IgD-negative memory B cell (primary cell): ENCODE data around the gene MRPL42. TPM values are rescaled to one million over a fixed set of nuclear protein-coding genes. Genes with fewer than 3 reads are reported as not detected.
"Not testable (repeated sequence)": the region's sequence is repeated elsewhere in the genome, so short reads cannot be mapped to it uniquely, and the experiment has no call there.

Experiments
- H3K27ac Mint-ChIP-seq, 3 donors: one replicate each; pipeline ENCODE4 v1.8.0; 2020 to 2022; ENCODE audit warnings: mild to moderate bottlenecking in 3 of 3, mixed read lengths in 3 of 3, moderate library complexity in 1 of 3
- H3K27me3 Mint-ChIP-seq: one replicate; pipeline ENCODE4 v1.8.0; 2021; ENCODE audit warnings: mixed read lengths
- H3K36me3 Mint-ChIP-seq: one replicate; pipeline ENCODE4 v1.8.0; 2020; ENCODE audit warnings: mild to moderate bottlenecking, mixed read lengths
- H3K4me1 Mint-ChIP-seq, 3 donors: one replicate each; pipeline ENCODE4 v1.8.0; 2020 to 2022; ENCODE audit warnings: mixed read lengths in 3 of 3, mild to moderate bottlenecking in 1 of 3
- H3K4me3 Mint-ChIP-seq, 4 donors: one replicate each; pipeline ENCODE4 v1.8.0; 2020 to 2022; ENCODE audit warnings: mild to moderate bottlenecking in 4 of 4, mixed read lengths in 4 of 4, moderate library complexity in 3 of 4
- H3K9me3 Mint-ChIP-seq, 3 donors: one replicate each; pipeline ENCODE4 v1.8.0; 2020 to 2021; ENCODE audit warnings: mixed read lengths in 3 of 3, mild to moderate bottlenecking in 1 of 3
- polyA plus RNA-seq: library from polyadenylated mRNA; unstranded; fragments of 300-500 nt; fragmentation: Illumina TruSeq; gene quantifications from one replicate; pipeline ENCODE4 v1.2.3, GENCODE V29; 2021

MRPL42 gene
- 84.5 TPM for polyA plus RNA-seq

- H3K27me3 Mint-ChIP-seq, result no peaks in the 10 kb centered on the region
- H3K4me1 Mint-ChIP-seq, result peaks cover 22 to 24% (median 23%) of the 10 kb centered on the region in 3 donors
- peak within 1 kb of the TSS; percentile 90 to 97 (median 95) for H3K27ac Mint-ChIP-seq
- no peaks in the 10 kb centered on the region for H3K9me3 Mint-ChIP-seq
- peak within 1 kb of the TSS; percentile 93 to 98 (median 94) for H3K4me3 Mint-ChIP-seq
- H3K36me3 Mint-ChIP-seq, result no peaks in the 10 kb centered on the region
Observed at GRCh38 chr12:93467351-93468007, at the start of gene MRPL42. Gene MRPL42 (plus strand): TSS chr12:93467514. CDS start chr12:93469286, 1,772 bp downstream.

GRCh38 chr12:93417967-93418480, 49.3 kb upstream of the MRPL42 start:
- H3K27ac Mint-ChIP-seq, result no peak overlapping the region
- H3K36me3 Mint-ChIP-seq, result peaks cover 3% of the 10 kb centered on the region
- H3K27me3 Mint-ChIP-seq, result no peaks in the 10 kb centered on the region
- H3K4me1 Mint-ChIP-seq, result peaks cover 71 to 72% (median 71%) of the 10 kb centered on the region in 3 donors
- peak overlapping the region in 1 of 4 donors; percentile 53 for H3K4me3 Mint-ChIP-seq
- H3K9me3 Mint-ChIP-seq, result no peaks in the 10 kb centered on the region

GRCh38 chr12:93419388-93420034, 47.8 kb upstream of the MRPL42 start:
- H3K27me3 Mint-ChIP-seq, result no peaks in the 10 kb centered on the region
- peaks cover under 1% of the 10 kb centered on the region for H3K36me3 Mint-ChIP-seq
- H3K4me1 Mint-ChIP-seq, result peaks cover 74 to 75% (median 75%) of the 10 kb centered on the region in 3 donors
- peak overlapping the region; percentile 15 to 80 (median 25) for H3K27ac Mint-ChIP-seq
- H3K4me3 Mint-ChIP-seq, result peak overlapping the region in 3 of 4 donors; percentile 10 to 83 (median 70)
- no peaks in the 10 kb centered on the region for H3K9me3 Mint-ChIP-seq

GRCh38 chr12:93422050-93422449, 45.3 kb upstream of the MRPL42 start:
- Mint-ChIP-seq H3K27ac (peak overlapping the region; percentile 25 to 84 (median 76)), H3K4me3 (peak overlapping the region in 3 of 4 donors; percentile 41 to 86 (median 45)), H3K4me1 (peaks cover 73 to 78% (median 77%) of the 10 kb centered on the region in 3 donors), H3K27me3 (no peaks in the 10 kb centered on the region), H3K36me3 (no peaks in the 10 kb centered on the region), H3K9me3 (no peaks in the 10 kb centered on the region)

- Mint-ChIP-seq H3K27me3 (no peaks in the 10 kb centered on the region), H3K4me1 (peaks cover 65 to 76% (median 74%) of the 10 kb centered on the region in 3 donors), H3K9me3 (no peaks in the 10 kb centered on the region), H3K4me3 (peak overlapping the region; percentile 81 to 93 (median 86)), H3K36me3 (peaks cover 2% of the 10 kb centered on the region), H3K27ac (peak overlapping the region; percentile 92 to 96 (median 93))
Observed at GRCh38 chr12:93425736-93426411, 41.4 kb upstream of the MRPL42 start.

GRCh38 chr12:93426412-93426805, 40.9 kb upstream of the MRPL42 start:
- peaks cover 65 to 76% (median 75%) of the 10 kb centered on the region in 3 donors for H3K4me1 Mint-ChIP-seq
- no peaks in the 10 kb centered on the region for H3K9me3 Mint-ChIP-seq
- peaks cover 2% of the 10 kb centered on the region for H3K36me3 Mint-ChIP-seq
- H3K27ac Mint-ChIP-seq, result peak overlapping the region; percentile 92 to 96 (median 93)
- H3K27me3 Mint-ChIP-seq, result no peaks in the 10 kb centered on the region
- peak overlapping the region; percentile 81 to 93 (median 86) for H3K4me3 Mint-ChIP-seq

GRCh38 chr12:93427779-93428564, 39.3 kb upstream of the MRPL42 start:
- Mint-ChIP-seq H3K4me3 (peak overlapping the region; percentile 40 to 93 (median 72)), H3K27ac (peak overlapping the region; percentile 92 to 96 (median 93))

GRCh38 chr12:93429448-93429847, 37.9 kb upstream of the MRPL42 start:
- peaks cover 2% of the 10 kb centered on the region for H3K36me3 Mint-ChIP-seq
- no peaks in the 10 kb centered on the region for H3K9me3 Mint-ChIP-seq
- peaks cover 57 to 71% (median 66%) of the 10 kb centered on the region in 3 donors for H3K4me1 Mint-ChIP-seq
- H3K27me3 Mint-ChIP-seq, result no peaks in the 10 kb centered on the region
- peak overlapping the region in 1 of 4 donors; percentile 86 for H3K4me3 Mint-ChIP-seq
- H3K27ac Mint-ChIP-seq, result peak overlapping the region; percentile 73 to 93 (median 92)

More at GRCh38 chr12:93427779-93428564, 39.3 kb upstream of the MRPL42 start:
- peaks cover 2% of the 10 kb centered on the region for H3K36me3 Mint-ChIP-seq
- H3K27me3 Mint-ChIP-seq, result no peaks in the 10 kb centered on the region
- no peaks in the 10 kb centered on the region for H3K9me3 Mint-ChIP-seq
- peaks cover 61 to 72% (median 70%) of the 10 kb centered on the region in 3 donors for H3K4me1 Mint-ChIP-seq

GRCh38 chr12:93429852-93430251, 37.5 kb upstream of the MRPL42 start:
- no peaks in the 10 kb centered on the region for H3K27me3 Mint-ChIP-seq
- H3K4me1 Mint-ChIP-seq, result peaks cover 55 to 68% (median 65%) of the 10 kb centered on the region in 3 donors
- H3K36me3 Mint-ChIP-seq, result peaks cover 2% of the 10 kb centered on the region
- H3K27ac Mint-ChIP-seq, result peak overlapping the region in 2 of 3 donors; percentile 31 to 93
- H3K4me3 Mint-ChIP-seq, result peak overlapping the region in 3 of 4 donors; percentile 0 to 67 (median 33)
- H3K9me3 Mint-ChIP-seq, result no peaks in the 10 kb centered on the region

- no peaks in the 10 kb centered on the region for H3K9me3 Mint-ChIP-seq
- H3K4me1 Mint-ChIP-seq, result peaks cover 53 to 64% (median 63%) of the 10 kb centered on the region in 3 donors
- H3K4me3 Mint-ChIP-seq, result peak overlapping the region in 3 of 4 donors; percentile 0 to 67 (median 33)
- H3K36me3 Mint-ChIP-seq, result peaks cover 2% of the 10 kb centered on the region
- H3K27me3 Mint-ChIP-seq, result no peaks in the 10 kb centered on the region
- H3K27ac Mint-ChIP-seq, result peak overlapping the region in 2 of 3 donors; percentile 31 to 89
Observed at GRCh38 chr12:93430280-93430679, 37.0 kb upstream of the MRPL42 start.

- H3K4me1 Mint-ChIP-seq, result peaks cover 53 to 60% (median 55%) of the 10 kb centered on the region in 3 donors
- H3K27ac Mint-ChIP-seq, result peak overlapping the region; percentile 73 to 93 (median 89)
- not testable (repeated sequence) for H3K27me3 Mint-ChIP-seq, H3K9me3 Mint-ChIP-seq, H3K36me3 Mint-ChIP-seq
- peak overlapping the region in 3 of 4 donors; percentile 52 to 74 (median 54) for H3K4me3 Mint-ChIP-seq
Observed at GRCh38 chr12:93432031-93432430, 35.3 kb upstream of the MRPL42 start.

- H3K36me3 Mint-ChIP-seq, result no peaks in the 10 kb centered on the region
- no peaks in the 10 kb centered on the region for H3K9me3 Mint-ChIP-seq
- H3K27ac Mint-ChIP-seq, result peak overlapping the region; percentile 73 to 97 (median 90)
- no peaks in the 10 kb centered on the region for H3K27me3 Mint-ChIP-seq
- peaks cover 57 to 69% (median 62%) of the 10 kb centered on the region in 3 donors for H3K4me1 Mint-ChIP-seq
- H3K4me3 Mint-ChIP-seq, result peak overlapping the region; percentile 71 to 90 (median 81)
Observed at GRCh38 chr12:93434256-93434865, 33.0 kb upstream of the MRPL42 start.

- H3K27me3 Mint-ChIP-seq, result no peaks in the 10 kb centered on the region
- H3K4me3 Mint-ChIP-seq, result peak overlapping the region; percentile 76 to 99 (median 87)
- no peaks in the 10 kb centered on the region for H3K9me3 Mint-ChIP-seq
- peak overlapping the region; percentile 60 to 97 (median 73) for H3K27ac Mint-ChIP-seq
- H3K4me1 Mint-ChIP-seq, result peaks cover 46 to 65% (median 57%) of the 10 kb centered on the region in 3 donors
- H3K36me3 Mint-ChIP-seq, result no peaks in the 10 kb centered on the region
Observed at GRCh38 chr12:93438266-93439050, 28.9 kb upstream of the MRPL42 start.
